ENCODE data around the gene R3HDM2. TPM values are rescaled to one million over a fixed set of nuclear protein-coding genes. Genes with fewer than 3 reads are reported as not detected.
"Not testable (repeated sequence)": the region's sequence is repeated elsewhere in the genome, so short reads cannot be mapped to it uniquely, and the experiment has no call there.

R3HDM2 gene
- total RNA-seq, 4 donors from 2014 or later: 31.0 to 51.9 (median 41.6) TPM

DNA sequence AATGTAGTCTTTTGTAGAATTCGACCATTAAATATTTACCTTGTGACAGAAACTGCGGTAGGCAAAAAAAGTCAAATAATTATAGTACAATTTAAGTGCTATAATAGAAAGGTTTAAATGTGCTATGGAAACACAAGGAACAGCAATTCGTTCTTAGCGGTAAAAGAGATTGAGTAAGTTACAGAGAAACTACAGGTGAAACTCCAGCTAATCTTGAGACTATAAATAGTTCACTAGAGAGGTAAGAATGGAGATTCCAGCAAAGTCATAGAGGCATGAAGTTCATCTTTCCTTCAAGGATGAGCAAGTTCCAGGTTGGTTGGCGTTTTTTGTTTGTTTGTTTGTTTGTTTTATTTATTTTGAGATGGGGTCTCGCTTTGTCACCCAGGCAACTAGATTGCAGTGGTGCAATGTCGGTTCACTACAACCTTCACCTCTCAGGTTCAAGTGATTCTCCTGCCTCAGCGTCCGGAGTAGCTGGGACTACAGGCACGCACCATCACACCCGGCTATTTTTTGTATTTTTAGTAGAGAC, 878 bp upstream of the R3HDM2 start:
- TF ChIP-seq, protein P1, sequence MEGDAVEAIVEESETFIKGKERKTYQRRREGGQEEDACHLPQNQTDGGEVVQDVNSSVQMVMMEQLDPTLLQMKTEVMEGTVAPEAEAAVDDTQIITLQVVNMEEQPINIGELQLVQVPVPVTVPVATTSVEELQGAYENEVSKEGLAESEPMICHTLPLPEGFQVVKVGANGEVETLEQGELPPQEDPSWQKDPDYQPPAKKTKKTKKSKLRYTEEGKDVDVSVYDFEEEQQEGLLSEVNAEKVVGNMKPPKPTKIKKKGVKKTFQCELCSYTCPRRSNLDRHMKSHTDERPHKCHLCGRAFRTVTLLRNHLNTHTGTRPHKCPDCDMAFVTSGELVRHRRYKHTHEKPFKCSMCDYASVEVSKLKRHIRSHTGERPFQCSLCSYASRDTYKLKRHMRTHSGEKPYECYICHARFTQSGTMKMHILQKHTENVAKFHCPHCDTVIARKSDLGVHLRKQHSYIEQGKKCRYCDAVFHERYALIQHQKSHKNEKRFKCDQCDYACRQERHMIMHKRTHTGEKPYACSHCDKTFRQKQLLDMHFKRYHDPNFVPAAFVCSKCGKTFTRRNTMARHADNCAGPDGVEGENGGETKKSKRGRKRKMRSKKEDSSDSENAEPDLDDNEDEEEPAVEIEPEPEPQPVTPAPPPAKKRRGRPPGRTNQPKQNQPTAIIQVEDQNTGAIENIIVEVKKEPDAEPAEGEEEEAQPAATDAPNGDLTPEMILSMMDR (IDR thresholded peaks at IDR 0.05): no peak
- TF ChIP-seq POLR2A (IDR thresholded peaks at IDR 0.05) (no peak), EP300 (IDR thresholded peaks at IDR 0.05) (no peak)
- Histone ChIP-seq H3K27ac (peak overlapping the region; percentile 89 to 96 (median 92)), H3K9me3 (no peaks in the 10 kb centered on the region), H3K4me3 (peak overlapping the region in 2 of 4 donors; percentile 32 to 75), H3K4me1 (peaks cover 0 to 31% (median 6%) of the 10 kb centered on the region in 4 donors), H3K36me3 (no peaks in the 10 kb centered on the region), H3K27me3 (no peaks in the 10 kb centered on the region)
- DNase-seq (ENCODE audit: low spot score in 2 of 2): no peak
- WGBS, 2 donors: 92% methylated on average over 11 of the region's 11 CpGs

DNA sequence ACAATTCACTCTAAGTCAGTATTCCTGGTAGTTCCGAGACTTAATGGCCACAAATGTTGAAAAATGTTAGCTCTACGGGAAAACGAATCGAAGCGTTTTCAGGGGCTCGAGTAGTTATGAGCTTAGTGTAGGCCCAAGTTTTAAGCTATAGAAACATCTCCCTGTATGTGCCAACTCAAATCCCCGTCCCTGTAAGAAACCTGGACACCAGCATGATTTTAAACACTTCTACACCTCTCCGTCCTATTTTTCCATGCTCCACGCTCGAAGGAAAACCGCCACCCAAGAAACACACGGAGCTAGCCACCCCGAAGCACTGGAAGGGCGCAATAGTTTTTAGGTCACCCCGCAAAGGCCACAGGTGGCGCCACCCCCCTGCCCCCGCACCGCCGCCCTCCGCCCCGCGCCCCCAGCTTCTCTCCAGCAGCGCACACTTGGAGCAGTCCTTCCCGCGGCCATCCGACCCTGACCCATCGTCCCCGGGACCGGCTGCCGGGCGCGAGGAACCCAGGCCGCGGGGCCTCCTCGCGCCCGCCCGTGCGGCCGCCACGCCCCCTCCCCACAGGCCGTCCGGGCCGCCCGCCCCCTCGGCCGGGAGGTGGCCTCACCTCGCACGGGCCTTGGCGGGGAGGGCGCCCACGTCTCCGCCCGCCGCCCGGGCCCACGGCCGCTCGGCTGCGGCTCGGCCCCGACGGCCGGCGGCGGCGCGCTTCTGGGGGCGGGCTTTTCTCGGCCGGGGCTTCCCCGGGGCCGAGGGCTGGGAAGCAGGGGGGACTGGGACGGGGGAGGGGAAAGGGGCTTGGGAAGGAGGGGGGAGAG, 522 bp downstream of the R3HDM2 start:
- Histone ChIP-seq H3K9me3 (no peaks in the 10 kb centered on the region), H3K27me3 (no peaks in the 10 kb centered on the region), H3K27ac (peak overlapping the region; percentile 89 to 96 (median 92)), H3K36me3 (peaks cover 0 to 7% (median 0%) of the 10 kb centered on the region in 3 donors), H3K4me3 (peak overlapping the region; percentile 65 to 79 (median 72)), H3K4me1 (peaks cover 0 to 33% (median 6%) of the 10 kb centered on the region in 4 donors)
- 0 to 1% methylated on average over 29 to 35 of the region's 74 CpGs for WGBS, 2 donors
- peak in 1 of 2 donors; percentile 26 for DNase-seq (ENCODE audit: low spot score in 2 of 2)
- no peak for TF ChIP-seq EP300 (IDR thresholded peaks at IDR 0.05)
- TF ChIP-seq, protein P1 (IDR thresholded peaks at IDR 0.05): peak in 2 of 5 experiments; percentile 4 to 8
- TF ChIP-seq POLR2A (IDR thresholded peaks at IDR 0.05): no peak

DNA sequence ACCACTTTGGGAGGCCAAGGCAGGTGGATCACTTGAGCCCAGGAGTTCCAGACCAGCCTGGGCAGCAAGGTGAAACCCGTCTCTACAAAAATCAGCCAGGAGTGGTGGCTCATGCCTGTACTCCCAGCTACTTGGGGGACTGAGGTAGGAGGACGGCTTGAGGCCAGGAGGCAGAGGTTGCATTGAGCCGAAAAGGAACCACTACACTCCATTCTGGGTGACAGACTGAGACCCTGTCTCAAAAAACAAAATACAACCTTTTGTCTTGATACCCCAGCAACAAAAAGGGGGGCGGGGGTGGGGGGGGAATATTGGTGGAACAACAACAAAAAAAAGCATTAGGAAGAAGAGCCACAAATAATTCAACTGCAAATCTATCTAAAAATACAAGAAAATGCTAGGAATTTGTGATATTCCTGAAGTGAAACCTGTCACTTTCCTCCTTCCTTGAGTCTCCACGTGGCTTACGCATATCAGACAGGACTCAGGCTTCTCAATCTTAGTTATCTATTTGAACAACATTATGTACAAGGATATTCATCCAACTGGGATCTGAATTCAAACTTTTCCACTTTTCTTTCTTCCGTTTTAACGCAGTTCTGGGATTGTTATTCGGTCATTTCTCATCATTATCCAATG, 1.3 kb downstream of the R3HDM2 start:
- H3K36me3 ChIP-seq: peaks cover 0 to 9% (median 0%) of the 10 kb centered on the region in 3 donors
- WGBS, 2 donors: 24 to 31% methylated on average over 9 of the region's 9 CpGs
- H3K9me3 ChIP-seq: no peaks in the 10 kb centered on the region
- DNase-seq (ENCODE audit: low spot score in 2 of 2): no peak
- H3K27me3 ChIP-seq: no peaks in the 10 kb centered on the region
- TF ChIP-seq EP300 (IDR thresholded peaks at IDR 0.05): no peak
- TF ChIP-seq, protein P1 (IDR thresholded peaks at IDR 0.05): no peak
- TF ChIP-seq POLR2A (IDR thresholded peaks at IDR 0.05): no peak
- peak overlapping the region; percentile 89 to 96 (median 92) for H3K27ac ChIP-seq
- peak overlapping the region; percentile 65 to 79 (median 72) for H3K4me3 ChIP-seq
- peaks cover 0 to 33% (median 6%) of the 10 kb centered on the region in 4 donors for H3K4me1 ChIP-seq

DNA sequence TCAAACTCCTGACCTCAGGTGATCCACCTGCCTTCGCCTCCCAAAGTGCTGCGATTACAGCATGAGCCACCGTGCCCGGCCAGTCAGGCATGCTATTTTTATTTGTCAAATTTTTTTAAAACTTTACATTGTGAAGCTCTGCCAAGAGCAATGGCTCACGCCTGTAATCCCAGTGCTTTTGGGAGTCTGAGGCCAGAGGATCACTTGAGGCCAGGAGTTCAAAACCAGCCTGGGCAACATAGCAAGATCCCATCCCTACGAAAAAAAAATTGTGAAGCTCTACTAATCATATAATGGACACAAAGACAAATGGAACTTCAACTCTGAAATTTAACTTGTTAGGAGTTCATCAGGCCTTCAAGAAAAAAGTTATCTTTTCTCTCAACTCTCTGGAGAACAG, 1.9 kb downstream of the R3HDM2 start:
- Histone ChIP-seq H3K4me1 (peaks cover 0 to 33% (median 6%) of the 10 kb centered on the region in 4 donors), H3K9me3 (no peaks in the 10 kb centered on the region), H3K4me3 (no peak overlapping the region), H3K27ac (peak overlapping the region in 2 of 4 donors; percentile 94 to 96), H3K36me3 (peaks cover 0 to 15% (median 0%) of the 10 kb centered on the region in 3 donors), H3K27me3 (no peaks in the 10 kb centered on the region)
- no peak for TF ChIP-seq POLR2A (IDR thresholded peaks at IDR 0.05)
- TF ChIP-seq EP300 (IDR thresholded peaks at IDR 0.05): no peak
- TF ChIP-seq, protein P1 (IDR thresholded peaks at IDR 0.05): no peak
- no peak for DNase-seq (ENCODE audit: low spot score in 2 of 2)
- WGBS, 2 donors: 74% methylated on average over 6 of the region's 6 CpGs

DNA sequence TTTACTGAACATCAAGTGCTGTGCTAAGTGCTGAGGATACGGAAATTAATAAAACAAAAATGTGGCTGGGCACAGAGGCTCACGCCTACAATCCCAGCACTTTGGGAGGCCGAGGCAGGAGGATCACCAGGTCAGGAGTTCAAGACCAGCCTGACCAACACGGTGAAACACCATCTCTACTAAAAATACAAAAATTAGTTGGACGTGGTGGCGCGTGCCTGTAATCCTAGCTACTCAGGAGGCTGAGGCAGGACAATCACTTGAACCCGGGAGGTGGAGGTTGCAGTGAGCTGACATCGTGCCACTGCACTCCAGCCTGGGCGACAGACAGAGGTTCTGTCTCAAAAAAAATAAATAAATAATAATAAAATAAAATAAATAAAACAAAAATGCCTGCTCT, 3.9 kb downstream of the R3HDM2 start:
- not testable (repeated sequence) for H3K4me3 ChIP-seq; H3K9me3 ChIP-seq; H3K27me3 ChIP-seq; DNase-seq (ENCODE audit: low spot score in 2 of 2); H3K27ac ChIP-seq
- peaks cover 0 to 32% (median 0%) of the 10 kb centered on the region in 3 donors for H3K36me3 ChIP-seq
- 92 to 93% methylated on average over 10 of the region's 10 CpGs for WGBS, 2 donors
- H3K4me1 ChIP-seq: peaks cover 0 to 33% (median 6%) of the 10 kb centered on the region in 4 donors
